ENCODE measurements around the gene F5.

The F5 gene

GRCh38 chr1:169586067-169586394 lies 250 bp downstream of the F5 start:
- no peak for DNase-seq

- DNase-seq: no peak
Measured at GRCh38 chr1:169585181-169585580, 1.1 kb downstream of the F5 start.

GRCh38 chr1:169584483-169585144 lies 1.7 kb downstream of the F5 start:
- no peak for DNase-seq

- no peak for DNase-seq
Measured at GRCh38 chr1:169577981-169578738, 8.1 kb downstream of the F5 start.

- DNase-seq: no peak
Measured at GRCh38 chr1:169576935-169577331, 9.3 kb downstream of the F5 start.

- no peak for DNase-seq
Measured at GRCh38 chr1:169576241-169576934, 9.9 kb downstream of the F5 start.

- DNase-seq: no peak
Measured at GRCh38 chr1:169574336-169574735, 11.9 kb downstream of the F5 start.

GRCh38 chr1:169572187-169572586 lies 14.1 kb downstream of the F5 start:
- no peak for DNase-seq

GRCh38 chr1:169571450-169571849 lies 14.8 kb downstream of the F5 start:
- no peak for DNase-seq

- DNase-seq: no peak
Measured at GRCh38 chr1:169570172-169570574, 16.1 kb downstream of the F5 start.

- no peak for DNase-seq
Measured at GRCh38 chr1:169568497-169568896, 17.8 kb downstream of the F5 start.

GRCh38 chr1:169565335-169566271 lies 20.7 kb downstream of the F5 start:
- no peak for DNase-seq

GRCh38 chr1:169563650-169564049 lies 22.6 kb downstream of the F5 start:
- no peak for DNase-seq

GRCh38 chr1:169563019-169563615 lies 23.2 kb downstream of the F5 start:
- DNase-seq: no peak

- no peak for DNase-seq
Measured at GRCh38 chr1:169561692-169562091, 24.6 kb downstream of the F5 start.

GRCh38 chr1:169557131-169557530 lies 29.1 kb downstream of the F5 start:
- DNase-seq: no peak

GRCh38 chr1:169550294-169550693 lies 36.0 kb downstream of the F5 start:
- no peak for DNase-seq

- DNase-seq: no peak
Measured at GRCh38 chr1:169548282-169548681, 38.0 kb downstream of the F5 start.

- DNase-seq: peak; percentile 26
Measured at GRCh38 chr1:169546087-169546995, 39.9 kb downstream of the F5 start.

- no peak for DNase-seq
Measured at GRCh38 chr1:169545472-169545871, 40.8 kb downstream of the F5 start.
